GM19324 (cell line): ENCODE measurements around the gene GRID1.

Source experiments
- ATAC-seq: cut with Tn5 transposase; IDR thresholded peaks from one replicate; pipeline ENCODE4 v1.9.1; 2021; ENCODE audit warnings: mild to moderate bottlenecking, moderate library complexity; ENCODE audit not compliant: unreplicated experiment, low FRiP score

The GRID1 gene

GRCh38 chr10:86219271-86219670 lies 147.3 kb downstream of the GRID1 start:
- ATAC-seq, result no peak

GRCh38 chr10:86218842-86219241 lies 147.8 kb downstream of the GRID1 start:
- ATAC-seq, result no peak

- ATAC-seq, result no peak
These were observed 148.4 kb downstream of the GRID1 start for GRCh38 chr10:86218160-86218559.

GRCh38 chr10:86217371-86218080 lies 149.1 kb downstream of the GRID1 start:
- ATAC-seq, result no peak

GRCh38 chr10:86216886-86217285 lies 149.7 kb downstream of the GRID1 start:
- ATAC-seq, result no peak

GRCh38 chr10:86215712-86216111 lies 150.9 kb downstream of the GRID1 start:
- ATAC-seq, result no peak

- no peak for ATAC-seq
These were observed 151.5 kb downstream of the GRID1 start for GRCh38 chr10:86215046-86215445.

- ATAC-seq, result no peak
These were observed 153.4 kb downstream of the GRID1 start for GRCh38 chr10:86213148-86213547.

- no peak for ATAC-seq
These were observed 154.2 kb downstream of the GRID1 start for GRCh38 chr10:86212391-86212700.

- ATAC-seq, result no peak
These were observed 154.8 kb downstream of the GRID1 start for GRCh38 chr10:86211691-86212390.

- ATAC-seq, result no peak
These were observed 156.2 kb downstream of the GRID1 start for GRCh38 chr10:86210416-86210815.

- ATAC-seq, result no peak
These were observed 156.9 kb downstream of the GRID1 start for GRCh38 chr10:86209726-86210125.

- ATAC-seq, result no peak
These were observed 159.4 kb downstream of the GRID1 start for GRCh38 chr10:86207226-86207625.

- ATAC-seq, result no peak
These were observed 160.4 kb downstream of the GRID1 start for GRCh38 chr10:86206240-86206579.

GRCh38 chr10:86205306-86206239 lies 161.0 kb downstream of the GRID1 start:
- ATAC-seq, result no peak

GRCh38 chr10:86204421-86205305 lies 161.9 kb downstream of the GRID1 start:
- no peak for ATAC-seq

GRCh38 chr10:86203162-86203905 lies 163.3 kb downstream of the GRID1 start:
- no peak for ATAC-seq

- no peak for ATAC-seq
These were observed 164.3 kb downstream of the GRID1 start for GRCh38 chr10:86202226-86202735.

- no peak for ATAC-seq
These were observed 165.7 kb downstream of the GRID1 start for GRCh38 chr10:86200867-86201266.
